SIG-M5 (cell line): ENCODE results near the gene ACAD8.

ENCODE experiments used
- DNase-seq: peaks from one replicate; lab custom pipeline; 2025; lab: John Stamatoyannopoulos, UW

Gene ACAD8

DNA sequence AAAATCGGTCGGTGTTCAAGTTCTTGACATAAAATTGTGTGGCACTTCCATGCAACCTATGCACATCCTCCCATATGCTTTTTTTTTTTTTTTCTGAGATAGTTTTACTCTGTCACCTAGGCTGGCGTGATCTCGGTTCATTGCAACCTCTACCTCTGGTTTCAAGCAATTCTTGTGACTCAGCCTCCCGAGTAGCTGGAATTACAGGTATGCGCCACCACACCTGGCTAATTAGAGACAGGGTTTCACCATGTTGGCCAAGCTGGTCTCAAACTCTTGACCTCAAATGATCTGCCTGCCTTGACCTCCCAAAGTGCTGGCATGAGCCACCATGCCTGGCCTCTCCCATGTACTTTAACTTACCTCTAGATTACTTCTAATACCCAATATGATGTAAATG, 37.8 kb downstream of the ACAD8 start:
- no peak for DNase-seq

GRCh38 chr11:134292661-134293060, 39.3 kb downstream of the ACAD8 start:
- no peak for DNase-seq

DNA sequence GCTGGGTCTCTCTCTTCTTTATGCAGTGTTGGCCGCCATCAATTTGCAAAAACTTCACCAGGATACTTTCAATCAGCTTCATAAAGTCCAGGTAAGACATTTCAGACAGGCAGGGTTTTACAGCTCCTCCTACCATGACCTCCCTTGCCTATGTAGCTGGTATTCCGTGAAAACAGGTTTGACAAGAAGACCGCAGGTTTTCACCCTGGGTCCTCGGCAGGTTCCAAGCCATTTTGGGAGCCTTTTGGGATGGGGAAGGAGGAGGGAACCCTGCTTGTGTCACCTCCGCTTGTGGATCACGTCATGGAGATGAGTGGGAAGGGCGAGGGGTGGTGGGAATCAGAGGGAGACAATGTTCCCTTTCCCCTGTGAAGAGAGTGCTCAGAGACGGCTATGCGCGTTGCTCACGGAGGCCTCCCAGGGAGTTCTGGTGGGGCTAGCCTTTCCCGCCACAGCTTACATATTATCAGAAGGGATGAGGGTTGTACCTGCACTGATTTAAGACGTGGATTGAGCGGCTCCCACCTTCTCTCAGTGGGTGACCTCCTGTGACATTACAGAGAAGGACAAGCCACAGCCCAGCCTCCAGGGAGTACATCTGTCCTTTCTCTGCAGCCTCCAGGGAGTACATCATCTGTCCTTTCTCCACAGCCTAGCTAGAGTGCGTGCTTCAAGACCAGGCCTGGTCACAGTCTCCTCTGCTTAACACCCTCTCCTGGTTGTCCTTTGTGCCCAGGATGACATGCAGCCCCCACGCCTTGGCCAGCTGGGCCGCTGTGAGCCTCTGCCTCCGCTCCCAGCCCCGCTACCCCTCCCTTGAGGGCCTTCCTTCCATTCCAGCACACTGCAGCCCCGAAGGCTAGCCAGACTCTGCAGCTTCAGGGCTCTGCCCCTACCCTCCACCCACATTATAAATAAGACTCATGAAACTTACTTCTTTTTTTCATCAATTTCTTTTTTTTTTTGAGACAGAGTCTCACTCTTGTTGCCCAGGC, 40.0 kb downstream of the ACAD8 start:
- no peak for DNase-seq

- no peak for DNase-seq
Measured at GRCh38 chr11:134294664-134295063, 41.3 kb downstream of the ACAD8 start.

- DNase-seq = no peak
Measured at GRCh38 chr11:134312223-134312622, 58.9 kb downstream of the ACAD8 start.

DNA sequence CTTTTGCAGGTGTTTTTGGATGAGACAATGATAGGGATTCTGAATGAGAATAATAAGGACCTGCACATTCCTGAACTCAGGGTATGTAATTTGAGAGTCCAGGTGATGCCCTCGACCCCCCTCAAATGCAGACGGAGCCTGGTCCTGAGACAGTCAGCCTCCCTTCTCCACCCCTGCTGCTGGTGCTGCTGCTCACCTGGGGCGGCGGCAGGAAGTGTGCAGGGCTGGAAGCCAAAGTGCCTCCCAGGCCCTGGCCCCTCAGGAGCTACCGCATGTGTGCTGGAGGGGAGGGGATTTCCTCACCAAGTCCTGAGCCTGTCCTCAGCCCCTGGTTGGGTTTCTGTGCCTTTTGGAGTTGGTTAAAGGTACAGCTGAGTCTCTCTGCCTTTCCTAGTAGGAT, 59.4 kb downstream of the ACAD8 start:
- no peak for DNase-seq

- DNase-seq = no peak
Measured at GRCh38 chr11:134313379-134313778, 60.0 kb downstream of the ACAD8 start.

- no peak for DNase-seq
Measured at GRCh38 chr11:134313821-134314607, 60.6 kb downstream of the ACAD8 start.
